Measurements from ENCODE around the gene LY6G5C. TPM values are rescaled to one million over a fixed set of nuclear protein-coding genes. Genes with fewer than 3 reads are reported as not detected.
A peak's percentile ranks its signal among the peaks of the same experiment; 100 is the strongest.

LY6G5C gene
- total and polyA plus RNA-seq, 2 of the 13 experiments (the other 11 are each of a cell fraction or from before 2014, with no cell fraction given): 0.33 to 0.55 TPM

- TF ChIP-seq PCBP1 (IDR thresholded peaks at IDR 0.05; ENCODE audit: borderline replicate concordance, low read depth, low read length) (peak; percentile 66; the same call in 1 of the 2 replicates), CENPBD1 (CRISPR knock-in tag; IDR thresholded peaks at IDR 0.05; ENCODE audit: borderline replicate concordance, low read depth) (no peak), SNAPC2 (CRISPR knock-in tag; IDR thresholded peaks at IDR 0.05) (peak; percentile 88; the same call in 1 of the 2 replicates), BCL3 (CRISPR knock-in tag; IDR thresholded peaks at IDR 0.05) (no peak; the same call in none of the 2 replicates), ZNF337 (CRISPR knock-in tag; IDR thresholded peaks at IDR 0.05; ENCODE audit: borderline replicate concordance, low read depth) (no peak), ZNF414 (CRISPR knock-in tag; IDR thresholded peaks at IDR 0.05) (peak; percentile 66; the same call in 1 of the 2 replicates), HNRNPL (IDR thresholded peaks at IDR 0.05; ENCODE audit: low read depth, low read length) (peak; percentile 47; the same call in 1 of the 2 replicates), ZNF205 (CRISPR knock-in tag; IDR thresholded peaks at IDR 0.05) (peak; percentile 62; the same call in 1 of the 2 replicates), RCOR2 (CRISPR knock-in tag; IDR thresholded peaks at IDR 0.05) (no peak; the same call in 1 of the 2 replicates), ATF7 (IDR thresholded peaks at IDR 0.05) (no peak), ATF7 (CRISPR knock-in tag; IDR thresholded peaks at IDR 0.05) (peak; percentile 76; the same call in 1 of the 2 replicates), PLRG1 (conservative IDR thresholded peaks at IDR 0.05) (no peak), ZNF253 (CRISPR knock-in tag; IDR thresholded peaks at IDR 0.05; ENCODE audit: borderline replicate concordance) (no peak), EED (CRISPR knock-in tag; IDR thresholded peaks at IDR 0.05) (peak; percentile 53), TARDBP (CRISPR knock-in tag; IDR thresholded peaks at IDR 0.05) (peak; percentile 99), TAF1 (CRISPR knock-in tag; IDR thresholded peaks at IDR 0.05) (peak; percentile 63), ZNF83 (CRISPR knock-in tag; IDR thresholded peaks at IDR 0.05; ENCODE audit: borderline replicate concordance) (no peak; the same call in 1 of the 2 replicates), ZNF20 (CRISPR knock-in tag; IDR thresholded peaks at IDR 0.05) (no peak), TBX2 (CRISPR knock-in tag; IDR thresholded peaks at IDR 0.05; ENCODE audit: borderline replicate concordance) (peak; percentile 98), NKX3-1 (CRISPR knock-in tag; IDR thresholded peaks at IDR 0.05) (no peak)
- TF ChIP-seq, protein P1, sequence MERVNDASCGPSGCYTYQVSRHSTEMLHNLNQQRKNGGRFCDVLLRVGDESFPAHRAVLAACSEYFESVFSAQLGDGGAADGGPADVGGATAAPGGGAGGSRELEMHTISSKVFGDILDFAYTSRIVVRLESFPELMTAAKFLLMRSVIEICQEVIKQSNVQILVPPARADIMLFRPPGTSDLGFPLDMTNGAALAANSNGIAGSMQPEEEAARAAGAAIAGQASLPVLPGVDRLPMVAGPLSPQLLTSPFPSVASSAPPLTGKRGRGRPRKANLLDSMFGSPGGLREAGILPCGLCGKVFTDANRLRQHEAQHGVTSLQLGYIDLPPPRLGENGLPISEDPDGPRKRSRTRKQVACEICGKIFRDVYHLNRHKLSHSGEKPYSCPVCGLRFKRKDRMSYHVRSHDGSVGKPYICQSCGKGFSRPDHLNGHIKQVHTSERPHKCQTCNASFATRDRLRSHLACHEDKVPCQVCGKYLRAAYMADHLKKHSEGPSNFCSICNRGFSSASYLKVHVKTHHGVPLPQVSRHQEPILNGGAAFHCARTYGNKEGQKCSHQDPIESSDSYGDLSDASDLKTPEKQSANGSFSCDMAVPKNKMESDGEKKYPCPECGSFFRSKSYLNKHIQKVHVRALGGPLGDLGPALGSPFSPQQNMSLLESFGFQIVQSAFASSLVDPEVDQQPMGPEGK (CRISPR knock-in tag; IDR thresholded peaks at IDR 0.05): peak; percentile 67; the same call in 1 of the 2 replicates
- TF ChIP-seq, protein P2, sequence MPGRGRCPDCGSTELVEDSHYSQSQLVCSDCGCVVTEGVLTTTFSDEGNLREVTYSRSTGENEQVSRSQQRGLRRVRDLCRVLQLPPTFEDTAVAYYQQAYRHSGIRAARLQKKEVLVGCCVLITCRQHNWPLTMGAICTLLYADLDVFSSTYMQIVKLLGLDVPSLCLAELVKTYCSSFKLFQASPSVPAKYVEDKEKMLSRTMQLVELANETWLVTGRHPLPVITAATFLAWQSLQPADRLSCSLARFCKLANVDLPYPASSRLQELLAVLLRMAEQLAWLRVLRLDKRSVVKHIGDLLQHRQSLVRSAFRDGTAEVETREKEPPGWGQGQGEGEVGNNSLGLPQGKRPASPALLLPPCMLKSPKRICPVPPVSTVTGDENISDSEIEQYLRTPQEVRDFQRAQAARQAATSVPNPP (CRISPR knock-in tag; IDR thresholded peaks at IDR 0.05): no peak
- TF ChIP-seq, protein P3, sequence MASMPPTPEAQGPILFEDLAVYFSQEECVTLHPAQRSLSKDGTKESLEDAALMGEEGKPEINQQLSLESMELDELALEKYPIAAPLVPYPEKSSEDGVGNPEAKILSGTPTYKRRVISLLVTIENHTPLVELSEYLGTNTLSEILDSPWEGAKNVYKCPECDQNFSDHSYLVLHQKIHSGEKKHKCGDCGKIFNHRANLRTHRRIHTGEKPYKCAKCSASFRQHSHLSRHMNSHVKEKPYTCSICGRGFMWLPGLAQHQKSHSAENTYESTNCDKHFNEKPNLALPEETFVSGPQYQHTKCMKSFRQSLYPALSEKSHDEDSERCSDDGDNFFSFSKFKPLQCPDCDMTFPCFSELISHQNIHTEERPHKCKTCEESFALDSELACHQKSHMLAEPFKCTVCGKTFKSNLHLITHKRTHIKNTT (CRISPR knock-in tag; IDR thresholded peaks at IDR 0.05): no peak
These were observed 22.2 kb upstream of the LY6G5C start, which contains the start of gene ABHD16A (continued) for GRCh38 chr6:31702819-31703716.
